Keratinocyte (primary cell): ENCODE measurements around the gene PLEKHM1. TPM values are rescaled to one million over a fixed set of nuclear protein-coding genes. Genes with fewer than 3 reads are reported as not detected.

ENCODE experiments used
- DNase-seq: peaks from one replicate; pipeline ENCODE4 v3.0.0-alpha.2; 2011; ENCODE audit warnings: low read depth, missing footprints, low spot score
- FAIRE-seq: peaks from 2 replicates; lab custom pipeline; 2011; peaks lifted over from hg19 to GRCh38; lab: Jason Lieb, UNC
- H2AFZ ChIP-seq: 2 replicates; pipeline ENCODE4 v1.6.0; 2012; ENCODE audit warnings: low read length, control low read depth, inconsistent platforms; ENCODE audit not compliant: control insufficient read depth
- H3K27ac ChIP-seq: 2 replicates; pipeline ENCODE4 v1.5.1; 2011; ENCODE audit warnings: low read length; ENCODE audit not compliant: control insufficient read depth, insufficient read depth
- H3K27me3 ChIP-seq: 3 replicates; pipeline ENCODE4 v1.6.0; 2011; ENCODE audit warnings: low read length; ENCODE audit not compliant: control insufficient read depth, insufficient read depth; ENCODE audit errors: extremely low read depth
- H3K36me3 ChIP-seq, 2 experiments: 2 replicates in 1 of 2; 3 replicates in 1 of 2; pipeline ENCODE4 v1.5.1; 2011; ENCODE audit warnings: low read length in 2 of 2, mild to moderate bottlenecking in 1 of 2; ENCODE audit not compliant: control insufficient read depth in 2 of 2, insufficient read depth in 2 of 2; ENCODE audit errors: extremely low read depth in 1 of 2
- H3K4me1 ChIP-seq: 3 replicates; pipeline ENCODE4 v1.5.1; 2011; ENCODE audit warnings: low read length; ENCODE audit not compliant: control insufficient read depth, insufficient read depth; ENCODE audit errors: extremely low read depth
- H3K4me2 ChIP-seq: 3 replicates; pipeline ENCODE4 v1.6.0; 2011; ENCODE audit warnings: low read depth, low read length; ENCODE audit not compliant: control insufficient read depth, insufficient read depth; ENCODE audit errors: extremely low read depth
- H3K4me3 ChIP-seq, 3 experiments: fragments of 200-600 bp in 1 of 3; sonication (generic) in 1 of 3; 2 replicates in 2 of 3; 3 replicates in 1 of 3; pipeline ENCODE4 v1.5.1; 2011 to 2016; ENCODE audit warnings: low read length in 3 of 3, mild to moderate bottlenecking in 3 of 3, control low read depth in 2 of 3, inconsistent platforms in 1 of 3, low read depth in 1 of 3, mixed read lengths in 1 of 3, mixed run types in 1 of 3, moderate library complexity in 1 of 3; ENCODE audit not compliant: control insufficient read depth in 2 of 3, insufficient read depth in 2 of 3; ENCODE audit errors: extremely low read depth in 1 of 3
- H3K79me2 ChIP-seq: 2 replicates; pipeline ENCODE4 v1.6.0; 2012; ENCODE audit warnings: low read length; ENCODE audit not compliant: control insufficient read depth, insufficient read depth
- H3K9ac ChIP-seq: 3 replicates; pipeline ENCODE4 v1.6.0; 2011; ENCODE audit warnings: low read length; ENCODE audit not compliant: control insufficient read depth, insufficient read depth; ENCODE audit errors: extremely low read depth
- H3K9me1 ChIP-seq: 3 replicates; pipeline ENCODE4 v1.6.0; 2011; ENCODE audit warnings: low read length; ENCODE audit not compliant: control insufficient read depth, insufficient read depth; ENCODE audit errors: extremely low read depth
- H3K9me3 ChIP-seq: 2 replicates; pipeline ENCODE4 v1.5.1; 2012; ENCODE audit warnings: low read depth, low read length; ENCODE audit not compliant: control insufficient read depth
- H4K20me1 ChIP-seq: 3 replicates; pipeline ENCODE4 v1.6.0; 2011; ENCODE audit warnings: low read length; ENCODE audit not compliant: control insufficient read depth, insufficient read depth; ENCODE audit errors: extremely low read depth
- EZH2 ChIP-seq: IDR thresholded peaks from one replicate; pipeline ENCODE4 v1.6.1; 2012; ENCODE audit warnings: inconsistent platforms, mild to moderate bottlenecking, low read length, moderate library complexity
- dilution Hi-C: fragments of 300-500 bp; cut with MboI; formaldehyde crosslinking; loops from one replicate; pipeline ENCODE4 v1.7.0; 2020; ENCODE audit warnings: low sequenced_read_pairs; ENCODE audit not compliant: extremely low pct_ligation_motif_present
- polyA plus RNA-seq, 5 experiments: library from polyadenylated mRNA; depleted of rRNA in 3 of 5; stranded (reverse) in 3 of 5; stranded (forward) in 1 of 5; unstranded in 1 of 5; fragments of >200 nt; gene quantifications; 1 replicate in 1 of 5; 2 replicates in 3 of 5; 3 replicates in 1 of 5; pipeline versions ENCODE4 v1.2.1 to v1.2.3, GENCODE V29; 2011 to 2012; ENCODE audit warnings: missing spikeins in 2 of 5, low read depth in 1 of 5, low replicate concordance in 1 of 5
- TF ChIP-seq, protein P1 (sequence below), 3 experiments: IDR thresholded peaks in 1 of 3; conservative IDR thresholded peaks in 1 of 3; optimal IDR thresholded peaks in 1 of 3; 2 replicates in 2 of 3; 3 replicates in 1 of 3; pipeline versions ENCODE3 to v1.5.1; 2011; ENCODE audit warnings: low read length in 3 of 3, mild to moderate bottlenecking in 3 of 3, moderate library complexity in 2 of 3, control low read depth in 1 of 3, inconsistent platforms in 1 of 3; ENCODE audit not compliant: insufficient read depth in 2 of 3; ENCODE audit errors: extremely low read depth in 1 of 3

PLEKHM1 gene
- polyA plus RNA-seq, 1 donor (not counting 4 experiments of a cell fraction or from before 2014, with no cell fraction given), result 33.0 TPM

DNA sequence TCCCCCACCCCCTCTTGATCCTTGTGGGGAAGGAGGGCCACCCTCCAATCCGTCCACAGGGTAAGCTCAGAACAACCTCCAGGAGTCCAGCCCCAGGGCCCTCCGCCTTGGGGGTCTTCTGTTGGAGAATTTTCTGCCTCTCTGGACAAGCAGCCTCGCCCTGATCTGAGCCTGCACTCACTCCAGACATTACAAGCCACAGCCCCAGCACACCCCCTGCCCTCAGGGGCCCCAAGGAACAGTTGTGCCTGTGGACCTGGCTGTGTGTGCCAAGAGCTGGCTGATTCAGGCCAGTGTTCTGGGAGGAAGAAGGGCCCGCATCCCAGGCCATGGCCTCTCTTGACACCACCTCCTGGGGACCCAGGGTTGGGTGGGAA lies 57.4 kb downstream of the PLEKHM1 start:
- dilution Hi-C loops, result no loop called here
- Histone ChIP-seq H3K27me3 (peaks cover 12% of the 10 kb centered on the region), H3K79me2 (no peaks in the 10 kb centered on the region), H3K9me1 (no peaks in the 10 kb centered on the region), H3K4me2 (peak overlapping the region; percentile 41), H3K4me1 (peaks cover 25% of the 10 kb centered on the region), H3K4me3 (peak overlapping the region in 1 of 3 experiments; percentile 64), H3K27ac (no peak overlapping the region), H3K36me3 (peaks cover 4 to 12% of the 10 kb centered on the region in 2 experiments), H4K20me1 (no peaks in the 10 kb centered on the region), H2AFZ (no peak overlapping the region), H3K9me3 (no peaks in the 10 kb centered on the region), H3K9ac (peak overlapping the region; percentile 22)
- FAIRE-seq, result no peak
- no peak for TF ChIP-seq EZH2
- TF ChIP-seq, protein P1, sequence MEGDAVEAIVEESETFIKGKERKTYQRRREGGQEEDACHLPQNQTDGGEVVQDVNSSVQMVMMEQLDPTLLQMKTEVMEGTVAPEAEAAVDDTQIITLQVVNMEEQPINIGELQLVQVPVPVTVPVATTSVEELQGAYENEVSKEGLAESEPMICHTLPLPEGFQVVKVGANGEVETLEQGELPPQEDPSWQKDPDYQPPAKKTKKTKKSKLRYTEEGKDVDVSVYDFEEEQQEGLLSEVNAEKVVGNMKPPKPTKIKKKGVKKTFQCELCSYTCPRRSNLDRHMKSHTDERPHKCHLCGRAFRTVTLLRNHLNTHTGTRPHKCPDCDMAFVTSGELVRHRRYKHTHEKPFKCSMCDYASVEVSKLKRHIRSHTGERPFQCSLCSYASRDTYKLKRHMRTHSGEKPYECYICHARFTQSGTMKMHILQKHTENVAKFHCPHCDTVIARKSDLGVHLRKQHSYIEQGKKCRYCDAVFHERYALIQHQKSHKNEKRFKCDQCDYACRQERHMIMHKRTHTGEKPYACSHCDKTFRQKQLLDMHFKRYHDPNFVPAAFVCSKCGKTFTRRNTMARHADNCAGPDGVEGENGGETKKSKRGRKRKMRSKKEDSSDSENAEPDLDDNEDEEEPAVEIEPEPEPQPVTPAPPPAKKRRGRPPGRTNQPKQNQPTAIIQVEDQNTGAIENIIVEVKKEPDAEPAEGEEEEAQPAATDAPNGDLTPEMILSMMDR (optimal IDR thresholded peaks at IDR 0.05 in 1 of 3, IDR thresholded peaks at IDR 0.05 in 1 of 3, conservative IDR thresholded peaks at IDR 0.05 in 1 of 3; ENCODE audit: extremely low read depth in 1 of 3, insufficient read depth in 2 of 3, low read length in 3 of 3), result no peak
- no peak for DNase-seq

DNA sequence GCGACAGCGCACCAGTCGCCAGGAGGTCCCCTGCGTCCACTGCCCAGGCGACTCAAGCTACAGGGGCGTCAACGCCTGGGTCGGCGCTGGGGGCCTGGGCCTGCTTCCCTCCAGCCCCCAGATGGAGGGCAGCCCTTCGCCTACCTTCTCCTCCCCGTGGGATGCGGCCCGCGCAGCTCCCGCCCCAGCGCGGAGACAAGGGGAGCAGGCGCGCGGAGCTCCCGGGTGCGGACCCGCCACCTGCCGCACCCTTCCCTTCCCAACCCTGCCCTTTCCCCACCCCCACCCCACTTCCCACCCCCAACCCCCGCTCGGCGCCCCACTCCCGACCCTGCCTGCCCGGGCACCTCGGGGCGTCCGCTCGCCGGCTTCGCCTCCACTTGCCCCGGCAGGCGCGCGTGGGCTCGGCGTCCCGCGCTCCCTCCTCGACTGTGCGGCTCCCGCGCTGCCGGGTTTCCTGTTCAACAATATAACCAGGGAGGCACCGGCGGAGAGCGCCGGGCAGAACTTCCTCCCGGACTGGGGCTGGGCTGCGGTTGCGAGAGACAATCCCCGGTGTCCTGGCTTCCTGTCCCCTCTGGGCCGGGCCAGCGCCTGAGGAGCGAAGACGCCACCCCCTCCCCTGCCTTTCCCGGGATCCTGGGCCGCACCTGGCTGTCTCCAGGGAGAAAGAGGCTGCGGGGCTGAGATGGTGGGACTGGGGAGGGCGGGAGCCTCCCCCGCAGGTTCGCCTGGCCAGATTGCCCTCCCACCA lies 57.9 kb downstream of the PLEKHM1 start, which contains the start of gene ARHGAP27:
Gene ARHGAP27 (minus strand): TSS at position 466 of the 754 bp plus-strand sequence. CDS start 2,591 bp downstream, outside the sequence.
- no peak for TF ChIP-seq EZH2
- TF ChIP-seq, protein P1 (optimal IDR thresholded peaks at IDR 0.05 in 1 of 3, IDR thresholded peaks at IDR 0.05 in 1 of 3, conservative IDR thresholded peaks at IDR 0.05 in 1 of 3; ENCODE audit: extremely low read depth in 1 of 3, insufficient read depth in 2 of 3, low read length in 3 of 3), result no peak
- dilution Hi-C loops, result no loop called here
- FAIRE-seq (no peak), DNase-seq (no peak)
- Histone ChIP-seq H3K4me2 (peak within 1 kb of the TSS; percentile 89), H3K9ac (peak within 1 kb of the TSS; percentile 79), H3K79me2 (no peaks in the 10 kb centered on the region), H3K9me1 (no peaks in the 10 kb centered on the region), H3K4me1 (peaks cover 26% of the 10 kb centered on the region), H3K4me3 (peak within 1 kb of the TSS; percentile 64 to 78 (median 74)), H3K27me3 (peaks cover 12% of the 10 kb centered on the region), H3K27ac (peak within 1 kb of the TSS; percentile 54), H2AFZ (peak within 1 kb of the TSS; percentile 74), H4K20me1 (no peaks in the 10 kb centered on the region), H3K9me3 (no peaks in the 10 kb centered on the region), H3K36me3 (peaks cover 4 to 10% of the 10 kb centered on the region in 2 experiments)
